ENCODE results near the gene PWP2.
"Not testable (repeated sequence)": the region's sequence is repeated elsewhere in the genome, so short reads cannot be mapped to it uniquely, and the experiment has no call there.

DNA sequence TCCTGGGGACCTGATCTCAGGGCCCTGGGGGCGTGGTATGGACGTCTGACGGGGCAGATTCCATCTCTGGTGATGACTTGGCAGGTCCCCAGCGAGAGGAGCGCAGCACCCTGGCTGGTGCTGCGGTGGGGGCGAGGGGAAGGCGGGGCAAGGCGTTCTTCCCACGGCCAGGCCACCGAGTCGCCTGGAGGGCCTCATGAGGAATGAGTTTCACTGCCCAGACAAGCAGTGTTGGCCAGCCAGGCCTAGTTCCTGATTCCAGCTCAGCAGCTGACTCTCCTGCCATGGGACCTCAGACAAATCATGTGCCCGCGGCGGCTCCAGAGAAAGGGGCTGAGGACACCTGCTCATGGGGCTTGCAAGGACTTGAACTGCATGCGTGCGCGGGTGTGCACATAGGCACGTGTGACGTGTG lies 47.6 kb downstream of the PWP2 start:
- TF ChIP-seq, protein P1, sequence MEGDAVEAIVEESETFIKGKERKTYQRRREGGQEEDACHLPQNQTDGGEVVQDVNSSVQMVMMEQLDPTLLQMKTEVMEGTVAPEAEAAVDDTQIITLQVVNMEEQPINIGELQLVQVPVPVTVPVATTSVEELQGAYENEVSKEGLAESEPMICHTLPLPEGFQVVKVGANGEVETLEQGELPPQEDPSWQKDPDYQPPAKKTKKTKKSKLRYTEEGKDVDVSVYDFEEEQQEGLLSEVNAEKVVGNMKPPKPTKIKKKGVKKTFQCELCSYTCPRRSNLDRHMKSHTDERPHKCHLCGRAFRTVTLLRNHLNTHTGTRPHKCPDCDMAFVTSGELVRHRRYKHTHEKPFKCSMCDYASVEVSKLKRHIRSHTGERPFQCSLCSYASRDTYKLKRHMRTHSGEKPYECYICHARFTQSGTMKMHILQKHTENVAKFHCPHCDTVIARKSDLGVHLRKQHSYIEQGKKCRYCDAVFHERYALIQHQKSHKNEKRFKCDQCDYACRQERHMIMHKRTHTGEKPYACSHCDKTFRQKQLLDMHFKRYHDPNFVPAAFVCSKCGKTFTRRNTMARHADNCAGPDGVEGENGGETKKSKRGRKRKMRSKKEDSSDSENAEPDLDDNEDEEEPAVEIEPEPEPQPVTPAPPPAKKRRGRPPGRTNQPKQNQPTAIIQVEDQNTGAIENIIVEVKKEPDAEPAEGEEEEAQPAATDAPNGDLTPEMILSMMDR (IDR thresholded peaks at IDR 0.05; ENCODE audit: insufficient read depth, low read length): not testable (repeated sequence)
- not testable (repeated sequence) for TF ChIP-seq REST (IDR thresholded peaks at IDR 0.05; ENCODE audit: insufficient replicate concordance, low read depth); POLR2AphosphoS5 (IDR thresholded peaks at IDR 0.05; ENCODE audit: low read depth)
